TTC549 (cell line): Measurements from ENCODE around the gene FAN1.
"Not testable (repeated sequence)": the region's sequence is repeated elsewhere in the genome, so short reads cannot be mapped to it uniquely, and the experiment has no call there.

Source experiments
- FAIRE-seq: peaks from 2 replicates; lab custom pipeline; 2012; peaks lifted over from hg19 to GRCh38; lab: Jason Lieb, UNC

Gene FAN1

GRCh38 chr15:30903497-30904187 lies at the start of gene FAN1:
FAN1 (plus strand) TSS chr15:30903915; CDS start chr15:30904664, 749 bp downstream.
- no peak for FAIRE-seq

- FAIRE-seq = peak; percentile 34
Observed at GRCh38 chr15:30859091-30859874, 44.4 kb upstream of the FAN1 start.

GRCh38 chr15:30865257-30865656 lies 38.5 kb upstream of the FAN1 start:
- no peak for FAIRE-seq

- FAIRE-seq = no peak
Observed at GRCh38 chr15:30870681-30871080, 33.0 kb upstream of the FAN1 start.

- no peak for FAIRE-seq
Observed at GRCh38 chr15:30872341-30872748, 31.4 kb upstream of the FAN1 start.

- no peak for FAIRE-seq
Observed at GRCh38 chr15:30877070-30877469, 26.6 kb upstream of the FAN1 start.

- FAIRE-seq = no peak
Observed at GRCh38 chr15:30878515-30878914, 25.2 kb upstream of the FAN1 start.

GRCh38 chr15:30882849-30883433 lies 20.8 kb upstream of the FAN1 start:
- no peak for FAIRE-seq

- FAIRE-seq = not testable (repeated sequence)
Observed at GRCh38 chr15:30883666-30884065, 20.0 kb upstream of the FAN1 start.

GRCh38 chr15:30885814-30886213 lies 17.9 kb upstream of the FAN1 start:
- no peak for FAIRE-seq

GRCh38 chr15:30889196-30889595 lies 14.5 kb upstream of the FAN1 start:
- FAIRE-seq = no peak

- FAIRE-seq = no peak
Observed at GRCh38 chr15:30895461-30896210, 8.1 kb upstream of the FAN1 start.

GRCh38 chr15:30896211-30896606 lies 7.5 kb upstream of the FAN1 start:
- FAIRE-seq = no peak

GRCh38 chr15:30901889-30902288 lies 1.8 kb upstream of the FAN1 start:
- no peak for FAIRE-seq

GRCh38 chr15:30904812-30905211 lies 1.1 kb downstream of the FAN1 start:
- no peak for FAIRE-seq

GRCh38 chr15:30905821-30906220 lies 2.1 kb downstream of the FAN1 start:
- no peak for FAIRE-seq

- no peak for FAIRE-seq
Observed at GRCh38 chr15:30906366-30906765, 2.7 kb downstream of the FAN1 start.

GRCh38 chr15:30913761-30914160 lies 10.0 kb downstream of the FAN1 start:
- FAIRE-seq = no peak

GRCh38 chr15:30917013-30917412 lies 13.3 kb downstream of the FAN1 start:
- no peak for FAIRE-seq

GRCh38 chr15:30917675-30918074 lies 14.0 kb downstream of the FAN1 start:
- FAIRE-seq = no peak

- FAIRE-seq = no peak
Observed at GRCh38 chr15:30918366-30918765, 14.7 kb downstream of the FAN1 start.

GRCh38 chr15:30919877-30920550 lies 16.3 kb downstream of the FAN1 start:
- no peak for FAIRE-seq
